OCI-LY7 (cell line): ENCODE measurements around the gene TCP10L. TPM values are rescaled to one million over a fixed set of nuclear protein-coding genes. Genes with fewer than 3 reads are reported as not detected.

ENCODE experiments used
- BruUV-seq: library from RNA; stranded (reverse); fragments of 400-500 nt; replicated peaks from 2 replicates; lab custom pipeline; 2021; lab: Mats Ljungman, UMichigan
- CTCF ChIA-PET: fragments of 300-600 bp; sonication (Branson Sonifier 250); formaldehyde crosslinking; loops from one replicate; lab custom pipeline; 2022; ENCODE audit warnings: antibody characterized with exemption; ENCODE audit not compliant: unreplicated experiment; lab: Charles Lee
- POLR2A ChIA-PET: fragments of 300-600 bp; sonication (Branson Sonifier 250); formaldehyde crosslinking; loops from one replicate; lab custom pipeline; 2022; ENCODE audit warnings: antibody characterized with exemption; lab: Charles Lee
- DNase-seq: peaks from one replicate; pipeline ENCODE4 v3.0.0-alpha.2; 2015; ENCODE audit warnings: low spot score
- H2AFZ ChIP-seq: fragments of 200-600 bp; sonication (generic), shearing (Covaris generic); 2 replicates; pipeline ENCODE4 v1.6.1; 2014; ENCODE audit warnings: mild to moderate bottlenecking, antibody characterized with exemption, low read length, moderate library complexity
- H3K27ac ChIP-seq: fragments of 200-600 bp; sonication (generic); 2 replicates; pipeline ENCODE4 v1.5.1; 2014; ENCODE audit warnings: mixed run types, low read depth, mild to moderate bottlenecking, moderate library complexity, low read length, inconsistent platforms; ENCODE audit not compliant: poor library complexity, severe bottlenecking
- H3K36me3 ChIP-seq: fragments of 200-600 bp; sonication (generic); 2 replicates; pipeline ENCODE4 v1.6.1; 2014; ENCODE audit warnings: mild to moderate bottlenecking, antibody characterized with exemption, low read length, moderate library complexity, mixed read lengths; ENCODE audit not compliant: insufficient read depth
- H3K4me1 ChIP-seq: fragments of 200-600 bp; sonication (generic); 2 replicates; pipeline ENCODE4 v1.5.1; 2014; ENCODE audit warnings: mild to moderate bottlenecking, low read length; ENCODE audit not compliant: insufficient read depth, poor library complexity, severe bottlenecking
- H3K4me2 ChIP-seq: fragments of 200-600 bp; sonication (generic); 2 replicates; pipeline ENCODE4 v1.6.1; 2014; ENCODE audit warnings: mild to moderate bottlenecking, low read length
- H3K4me3 ChIP-seq: fragments of 200-600 bp; sonication (generic); 2 replicates; pipeline ENCODE4 v1.5.1; 2014; ENCODE audit warnings: mild to moderate bottlenecking, low read depth, low read length; ENCODE audit not compliant: poor library complexity, severe bottlenecking
- H3K79me2 ChIP-seq: fragments of 200-600 bp; sonication (generic); 2 replicates; pipeline ENCODE4 v1.6.1; 2016; ENCODE audit warnings: low read depth, mild to moderate bottlenecking, low read length, moderate library complexity, mixed read lengths; ENCODE audit not compliant: insufficient read depth
- H3K9me2 ChIP-seq: fragments of 200-600 bp; sonication (generic); 2 replicates; pipeline ENCODE4 v1.6.1; 2016; ENCODE audit warnings: mild to moderate bottlenecking, low read length, mixed read lengths; ENCODE audit not compliant: insufficient read depth
- H3K9me3 ChIP-seq: fragments of 200-600 bp; sonication (generic); 2 replicates; pipeline ENCODE4 v1.6.1; 2014; ENCODE audit warnings: mild to moderate bottlenecking, mixed run types, low read length, mixed read lengths
- H4K20me1 ChIP-seq: fragments of 200-600 bp; sonication (generic); 2 replicates; pipeline ENCODE4 v1.6.1; 2014; ENCODE audit warnings: mild to moderate bottlenecking, antibody characterized with exemption, low read length, moderate library complexity, mixed read lengths; ENCODE audit not compliant: insufficient read depth
- CTCF ChIP-seq: fragments of 200-600 bp; sonication (generic); conservative IDR thresholded peaks from 2 replicates; pipeline ENCODE4 v1.5.1; 2014; ENCODE audit warnings: mild to moderate bottlenecking, antibody characterized with exemption, low read length, moderate library complexity, mixed read lengths
- EZH2phosphoT487 ChIP-seq: fragments of 200-600 bp; sonication (generic); IDR thresholded peaks from 2 replicates; pipeline ENCODE4 v1.6.1; 2018; ENCODE audit warnings: low read depth, borderline replicate concordance, mild to moderate bottlenecking, mixed run types, antibody characterized with exemption, low read length, moderate library complexity, mixed read lengths
- intact Hi-C: fragments of 100-400 bp; cut with micrococcal nuclease; formaldehyde crosslinking; loops from one replicate; pipeline ENCODE4 v1.10.0; 2022; ENCODE audit not compliant: unreplicated experiment
- total RNA-seq, 2 experiments: library from RNA; depleted of rRNA in 1 of 2; stranded (reverse); fragments of >200 nt in 1 of 2; shearing (Covaris generic) in 1 of 2; gene quantifications; 2 replicates each; pipeline ENCODE4 v1.2.3, GENCODE V29; 2014 to 2022

TCP10L gene
- total RNA-seq, 2 experiments from 2014 or later, result 0.63 to 3.9 TPM

GRCh38 chr21:32608851-32609250 is 23.5 kb upstream of the TCP10L start:
- Histone ChIP-seq H3K79me2 (peaks cover 19% of the 10 kb centered on the region), H3K4me1 (peaks cover 10% of the 10 kb centered on the region), H3K4me3 (no peak overlapping the region), H3K9me2 (no peaks in the 10 kb centered on the region), H2AFZ (no peak overlapping the region), H3K9me3 (no peaks in the 10 kb centered on the region), H3K4me2 (no peak overlapping the region), H3K36me3 (peaks cover 57% of the 10 kb centered on the region), H4K20me1 (no peaks in the 10 kb centered on the region), H3K27ac (no peak overlapping the region)
- no peak for TF ChIP-seq EZH2phosphoT487
- no peak for TF ChIP-seq CTCF
- POLR2A ChIA-PET, result interaction anchor here (0.6 to 1.7 kb wide), 6 partner anchors 9 to 213 kb away, joined by 3 read pairs; partner anchors contain the start of gene SYNJ1
- TSS peak; percentile 52 for BruUV-seq
- DNase-seq, result no peak
- CTCF ChIA-PET, result interaction anchor here (1.3 kb wide), 1 partner anchor 8 kb away, joined by 4 read pairs; no protein-coding TSS in a partner anchor
- intact Hi-C loops, result loop anchor here (10.0 kb wide), 1 partner anchor 824 kb away; no protein-coding TSS in a partner anchor

GRCh38 chr21:32605469-32605868 is 20.1 kb upstream of the TCP10L start:
- ChIA-PET CTCF (interaction anchor here (0.9 kb wide), 1 partner anchor 204 kb away, joined by 3 read pairs; no protein-coding TSS in a partner anchor), POLR2A (no interaction called here)
- H3K4me2 ChIP-seq, result no peak overlapping the region
- no peak overlapping the region for H2AFZ ChIP-seq
- no peaks in the 10 kb centered on the region for H4K20me1 ChIP-seq
- no peaks in the 10 kb centered on the region for H3K9me2 ChIP-seq
- DNase-seq, result no peak
- H3K36me3 ChIP-seq, result peaks cover 88% of the 10 kb centered on the region
- TF ChIP-seq EZH2phosphoT487 (no peak), CTCF (no peak)
- no TSS peak for BruUV-seq
- peaks cover 5% of the 10 kb centered on the region for H3K4me1 ChIP-seq
- H3K9me3 ChIP-seq, result no peaks in the 10 kb centered on the region
- intact Hi-C loops, result loop anchor here (10.0 kb wide), 1 partner anchor 821 kb away; no protein-coding TSS in a partner anchor
- H3K27ac ChIP-seq, result no peak overlapping the region
- no peak overlapping the region for H3K4me3 ChIP-seq
- H3K79me2 ChIP-seq, result peaks cover 9% of the 10 kb centered on the region

GRCh38 chr21:32604464-32604863 is 19.1 kb upstream of the TCP10L start:
- Histone ChIP-seq H3K4me2 (no peak overlapping the region), H3K27ac (no peak overlapping the region), H3K79me2 (no peaks in the 10 kb centered on the region), H3K4me1 (peaks cover 8% of the 10 kb centered on the region), H3K4me3 (no peak overlapping the region), H4K20me1 (no peaks in the 10 kb centered on the region; the same call in 1 of the 2 replicates), H2AFZ (no peak overlapping the region), H3K9me2 (no peaks in the 10 kb centered on the region), H3K9me3 (no peaks in the 10 kb centered on the region), H3K36me3 (peaks cover 91% of the 10 kb centered on the region)
- BruUV-seq, result no TSS peak
- intact Hi-C loops, result loop anchor here (10.0 kb wide), 1 partner anchor 820 kb away; no protein-coding TSS in a partner anchor
- ChIA-PET CTCF (no interaction called here), POLR2A (no interaction called here)
- TF ChIP-seq CTCF (no peak), EZH2phosphoT487 (no peak)
- DNase-seq, result no peak
